GM12878 (cell line): ENCODE measurements around the gene RBM10. TPM values are rescaled to one million over a fixed set of nuclear protein-coding genes. Genes with fewer than 3 reads are reported as not detected.

ENCODE experiments used
- ATAC-seq: fragments of 200-7000 bp; cut with Tn5 transposase; 3 replicates; pipeline ENCODE4 v1.9.1; 2020; ENCODE audit warnings: mild to moderate bottlenecking, moderate library complexity
- BruUV-seq: library from RNA; stranded (reverse); fragments of 400-500 nt; replicated peaks from 2 replicates; lab custom pipeline; 2021; lab: Mats Ljungman, UMichigan
- CTCF ChIA-PET: fragments of 300-600 bp; sonication (Branson Sonifier 250); formaldehyde crosslinking; extraction: SDS; loops from one replicate; lab custom pipeline; 2021; ENCODE audit warnings: inconsistent platforms; lab: Yijun Ruan, JAX
- POLR2A ChIA-PET: fragments of 350-600 bp; formaldehyde crosslinking; extraction: SDS; loops from one replicate; lab custom pipeline; 2021; ENCODE audit warnings: inconsistent platforms; lab: Charles Lee
- RAD21 ChIA-PET: fragments of 300-600 bp; sonication (Branson Sonifier 250); formaldehyde crosslinking; loops from one replicate; lab custom pipeline; 2023; ENCODE audit warnings: antibody characterized with exemption; ENCODE audit not compliant: unreplicated experiment; lab: Charles Lee
- SMC1A ChIA-PET: fragments of 300-600 bp; sonication (Branson Sonifier 250); formaldehyde crosslinking; loops from one replicate; lab custom pipeline; 2023; ENCODE audit not compliant: unreplicated experiment, uncharacterized antibody; lab: Charles Lee
- DNase-seq: peaks from one replicate; pipeline ENCODE4 v3.0.0-alpha.2; 2011; ENCODE audit warnings: low read depth, low spot score
- FAIRE-seq: peaks from 3 replicates; lab custom pipeline; 2011; peaks lifted over from hg19 to GRCh38; lab: Jason Lieb, UNC
- H2AFZ ChIP-seq: 2 replicates; pipeline ENCODE4 v1.6.0; 2011; ENCODE audit warnings: low read depth, low read length, control low read depth; ENCODE audit not compliant: control insufficient read depth
- H3K27ac ChIP-seq: 2 replicates; pipeline ENCODE4 v1.5.1; 2011; ENCODE audit warnings: control low read depth; ENCODE audit not compliant: control insufficient read depth, insufficient read depth
- H3K27me3 ChIP-seq, 2 experiments: replicated peaks in 1 of 2; 2 replicates each; pipeline versions ENCODE4 v1.6.0 to v1.6.1; 2011; ENCODE audit warnings: low read length in 1 of 2; ENCODE audit not compliant: control insufficient read depth in 2 of 2, insufficient read depth in 2 of 2
- H3K36me3 ChIP-seq, 2 experiments: 2 replicates each; pipeline ENCODE4 v1.5.1; 2011; ENCODE audit warnings: low read length in 1 of 2; ENCODE audit not compliant: control insufficient read depth in 2 of 2, insufficient read depth in 2 of 2
- H3K4me1 ChIP-seq: 2 replicates; pipeline ENCODE4 v1.6.1; 2011; ENCODE audit warnings: mild to moderate bottlenecking, low read length, moderate library complexity, mixed read lengths; ENCODE audit not compliant: control insufficient read depth, insufficient read depth
- H3K4me2 ChIP-seq: 2 replicates; pipeline ENCODE4 v1.6.0; 2011; ENCODE audit warnings: control low read depth; ENCODE audit not compliant: control insufficient read depth, insufficient read depth
- H3K4me3 ChIP-seq: fragments of 200-600 bp; sonication (generic); 2 replicates; pipeline ENCODE4 v1.5.1; 2016
- H3K79me2 ChIP-seq: 2 replicates; pipeline ENCODE4 v1.6.0; 2011; ENCODE audit warnings: low read length; ENCODE audit not compliant: control insufficient read depth, insufficient read depth
- H3K9ac ChIP-seq: 2 replicates; pipeline ENCODE4 v1.8.0; 2011; ENCODE audit warnings: low read length, control low read depth, mixed read lengths; ENCODE audit not compliant: control insufficient read depth, insufficient read depth
- H3K9me3 ChIP-seq: replicated peaks from 3 replicates; pipeline ENCODE4 v1.5.1; 2011; ENCODE audit warnings: mild to moderate bottlenecking, low read length; ENCODE audit not compliant: control insufficient read depth, insufficient read depth
- H4K20me1 ChIP-seq: 2 replicates; pipeline ENCODE4 v1.6.0; 2011; ENCODE audit not compliant: control insufficient read depth, insufficient read depth
- BCL3 ChIP-seq: IDR thresholded peaks from 2 replicates; pipeline ENCODE4 v1.6.1; 2011; ENCODE audit warnings: borderline replicate concordance, low read depth, mild to moderate bottlenecking, moderate library complexity, low read length; ENCODE audit not compliant: insufficient read depth, poor library complexity, severe bottlenecking
- E2F8 ChIP-seq: fragments of 450-650 bp; IDR thresholded peaks from 2 replicates; pipeline ENCODE4 v1.6.1; 2018; ENCODE audit warnings: mild to moderate bottlenecking, low read depth, moderate library complexity; ENCODE audit not compliant: partially characterized antibody
- IRF4 ChIP-seq: IDR thresholded peaks from 2 replicates; pipeline ENCODE4 v1.6.1; 2011; ENCODE audit warnings: low read depth, low read length
- KLF5 ChIP-seq: fragments of 450-650 bp; IDR thresholded peaks from 2 replicates; pipeline ENCODE4 v1.6.1; 2014; ENCODE audit warnings: mild to moderate bottlenecking; ENCODE audit not compliant: partially characterized antibody
- NBN ChIP-seq: fragments of 450-650 bp; IDR thresholded peaks from 2 replicates; pipeline ENCODE4 v1.6.1; 2016
- PRDM15 ChIP-seq: fragments of 450-650 bp; formaldehyde crosslinking; IDR thresholded peaks from 2 replicates; pipeline ENCODE4 v1.4.0; 2020; ENCODE audit warnings: mild to moderate bottlenecking, moderate library complexity
- RELB ChIP-seq: fragments of 450-650 bp; IDR thresholded peaks from 2 replicates; pipeline ENCODE4 v1.6.1; 2017; ENCODE audit warnings: low read depth, mild to moderate bottlenecking, moderate library complexity
- SP1 ChIP-seq: IDR thresholded peaks from one replicate; pipeline ENCODE4 v1.6.1; 2011; ENCODE audit warnings: low read depth, low read length
- SREBF2 ChIP-seq: IDR thresholded peaks from 2 replicates; pipeline ENCODE4 v1.6.1; 2012; ENCODE audit warnings: mild to moderate bottlenecking, low read length
- SRF ChIP-seq, 2 experiments: IDR thresholded peaks; 2 replicates each; pipeline ENCODE4 v1.6.1; 2011; ENCODE audit warnings: low read depth in 2 of 2, low read length in 2 of 2, mild to moderate bottlenecking in 1 of 2, moderate library complexity in 1 of 2
- SUZ12 ChIP-seq: fragments of 200-600 bp; sonication (generic); IDR thresholded peaks from one replicate; pipeline ENCODE4 v1.6.1; 2018; ENCODE audit warnings: antibody characterized with exemption, mild to moderate bottlenecking; ENCODE audit not compliant: unreplicated experiment
- WGBS: methylation state at CpG from one replicate; pipeline ENCODE4 v1.1.6; 2016; ENCODE audit warnings: low lambda C conversion rate; ENCODE audit not compliant: insufficient replicate concordance, insufficient coverage; ENCODE audit errors: missing lambda C conversion rate; 5-methylcytosine and 5-hydroxymethylcytosine counted together
- in situ Hi-C: fragments of 300-500 bp; cut with MboI; formaldehyde crosslinking; loops from 9 replicates; pipeline ENCODE4 v1.14.3; 2018; ENCODE audit warnings: mixed read lengths
- intact Hi-C: fragments of 100-400 bp; cut with micrococcal nuclease; formaldehyde crosslinking; loops from one replicate; pipeline ENCODE4 v1.14.2; 2022; ENCODE audit not compliant: unreplicated experiment
- polyA plus RNA-seq, 11 experiments: library from polyadenylated mRNA; depleted of rRNA in 4 of 11; unstranded in 6 of 11; stranded (reverse) in 5 of 11; fragments of >200 nt; fragmentation: Nextera tagmentation in 4 of 11; fragmentation: Illumina TruSeq in 1 of 11; extraction: Ambion mirVana in 4 of 11; extraction: Trizol in 1 of 11; gene quantifications; 1 replicate in 1 of 11; 2 replicates in 10 of 11; pipeline versions ENCODE4 v1.2.1 to v1.2.3, GENCODE V29; 2011 to 2016; ENCODE audit warnings: inconsistent platforms in 2 of 11, missing spikeins in 2 of 11, low read depth in 1 of 11
- total RNA-seq, 4 experiments: library from RNA; depleted of rRNA in 3 of 4; stranded (reverse); fragments of >200 nt in 3 of 4; fragmentation: Illumina TruSeq in 1 of 4; extraction: Trizol in 1 of 4; gene quantifications; 2 replicates each; pipeline versions ENCODE4 v1.2.1 to v1.2.3, GENCODE V29; 2013 to 2021

RBM10 gene
- total and polyA plus RNA-seq, 10 of the 15 experiments (the other 5 are each of a cell fraction or from before 2014, with no cell fraction given) = 1.4 to 60.0 (median 29.8) TPM

- ChIA-PET RAD21 (no interaction called here), POLR2A (no interaction called here), SMC1A (no interaction called here), CTCF (no interaction called here)
- FAIRE-seq = no peak
- no peak overlapping the region for H3K4me2 ChIP-seq
- no peaks in the 10 kb centered on the region for H3K9me3 ChIP-seq
- H3K9ac ChIP-seq = no peak overlapping the region
- no peaks in the 10 kb centered on the region for H3K4me1 ChIP-seq
- no peaks in the 10 kb centered on the region for H3K79me2 ChIP-seq
- in situ Hi-C loops (no loop called here), intact Hi-C loops (no loop called here)
- H3K4me3 ChIP-seq = no peak overlapping the region
- WGBS = 61% methylated on average over 10 of the region's 12 CpGs
- DNase-seq = no peak
- BruUV-seq = no TSS peak
- TF ChIP-seq BCL3 (no peak), SRF (IDR thresholded peaks at IDR 0.05; ENCODE audit: low read depth in 2 of 2, low read length in 2 of 2) (no peak), E2F8 (no peak), PRDM15 (no peak), RELB (no peak), SREBF2 (no peak), SUZ12 (no peak), IRF4 (no peak), KLF5 (no peak), NBN (no peak), SP1 (no peak)
- no peaks in the 10 kb centered on the region for H3K27me3 ChIP-seq
- no peaks in the 10 kb centered on the region for H4K20me1 ChIP-seq
- no peak for ATAC-seq
- H3K27ac ChIP-seq = no peak overlapping the region
- H2AFZ ChIP-seq = no peak overlapping the region
- H3K36me3 ChIP-seq = peaks cover 0 to 15% of the 10 kb centered on the region in 2 experiments; a peak in 2 of 4 replicates
Measured at GRCh38 chrX:47174376-47174775, 29.4 kb downstream of the RBM10 start.
